NCI-H1436 (cell line): ENCODE data around the gene PCDHA5.
"Not testable (repeated sequence)": the region's sequence is repeated elsewhere in the genome, so short reads cannot be mapped to it uniquely, and the experiment has no call there.

ENCODE experiments used
- DNase-seq: peaks from one replicate; lab custom pipeline; 2025; lab: John Stamatoyannopoulos, UW

PCDHA5 gene

DNA sequence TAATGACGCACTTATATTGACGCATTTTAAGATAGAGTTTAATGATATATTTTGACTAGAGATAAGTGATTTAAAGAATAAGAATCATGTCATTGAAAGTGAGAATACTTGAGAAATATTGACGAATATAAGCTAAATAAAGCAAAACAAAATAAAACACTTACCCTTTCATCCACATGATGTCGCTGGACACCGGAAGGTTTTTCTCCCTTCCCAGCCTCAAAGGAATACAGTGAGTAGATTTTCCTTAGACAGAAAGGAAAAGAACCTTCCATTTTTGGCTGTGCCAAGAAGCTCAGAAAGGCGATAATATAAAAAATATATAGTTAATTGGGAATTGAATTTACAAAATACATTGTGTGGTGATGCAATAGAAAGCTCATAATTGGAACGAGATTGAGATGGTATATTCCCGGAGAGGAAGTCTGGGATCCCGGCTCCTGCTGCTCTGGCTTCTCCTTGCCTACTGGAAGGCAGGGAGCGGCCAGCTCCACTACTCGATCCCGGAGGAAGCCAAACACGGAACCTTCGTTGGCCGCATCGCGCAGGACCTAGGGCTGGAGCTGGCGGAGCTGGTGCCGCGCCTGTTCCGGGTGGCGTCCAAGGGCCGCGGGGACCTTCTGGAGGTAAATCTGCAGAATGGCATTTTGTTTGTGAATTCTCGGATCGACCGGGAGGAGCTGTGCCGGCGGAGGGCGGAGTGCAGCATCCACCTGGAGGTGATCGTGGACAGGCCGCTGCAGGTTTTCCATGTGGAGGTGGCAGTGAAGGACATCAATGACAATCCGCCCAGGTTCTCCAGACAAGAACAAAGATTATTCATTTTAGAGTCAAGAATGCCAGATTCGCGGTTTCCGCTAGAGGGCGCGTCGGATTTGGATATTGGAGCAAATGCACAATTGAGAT is at the start of gene PCDHA5:
TSS of gene PCDHA5 (plus strand) at position 239 of the 906 bp plus-strand sequence.
- peak; percentile 63 for DNase-seq

DNA sequence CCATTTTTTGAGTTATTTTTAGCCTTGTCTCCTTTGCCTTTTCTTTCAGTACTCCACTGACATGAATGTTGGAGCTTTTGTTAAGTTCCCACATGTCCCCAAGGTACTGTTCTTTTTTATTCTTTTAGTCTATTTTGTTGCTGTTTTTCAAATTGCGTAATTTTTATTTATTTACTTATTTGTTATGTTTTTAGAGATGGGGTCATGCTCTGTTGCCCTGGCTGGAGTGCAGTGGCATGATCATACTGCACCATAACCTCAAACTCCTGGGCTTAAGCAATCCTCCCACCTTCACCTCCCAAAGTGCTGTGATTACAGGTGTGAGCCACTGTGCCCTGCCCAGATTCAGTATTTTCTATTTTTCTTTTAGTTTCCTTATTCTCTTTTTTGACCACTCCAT is 40.9 kb upstream of the PCDHA5 start:
- no peak for DNase-seq

DNA sequence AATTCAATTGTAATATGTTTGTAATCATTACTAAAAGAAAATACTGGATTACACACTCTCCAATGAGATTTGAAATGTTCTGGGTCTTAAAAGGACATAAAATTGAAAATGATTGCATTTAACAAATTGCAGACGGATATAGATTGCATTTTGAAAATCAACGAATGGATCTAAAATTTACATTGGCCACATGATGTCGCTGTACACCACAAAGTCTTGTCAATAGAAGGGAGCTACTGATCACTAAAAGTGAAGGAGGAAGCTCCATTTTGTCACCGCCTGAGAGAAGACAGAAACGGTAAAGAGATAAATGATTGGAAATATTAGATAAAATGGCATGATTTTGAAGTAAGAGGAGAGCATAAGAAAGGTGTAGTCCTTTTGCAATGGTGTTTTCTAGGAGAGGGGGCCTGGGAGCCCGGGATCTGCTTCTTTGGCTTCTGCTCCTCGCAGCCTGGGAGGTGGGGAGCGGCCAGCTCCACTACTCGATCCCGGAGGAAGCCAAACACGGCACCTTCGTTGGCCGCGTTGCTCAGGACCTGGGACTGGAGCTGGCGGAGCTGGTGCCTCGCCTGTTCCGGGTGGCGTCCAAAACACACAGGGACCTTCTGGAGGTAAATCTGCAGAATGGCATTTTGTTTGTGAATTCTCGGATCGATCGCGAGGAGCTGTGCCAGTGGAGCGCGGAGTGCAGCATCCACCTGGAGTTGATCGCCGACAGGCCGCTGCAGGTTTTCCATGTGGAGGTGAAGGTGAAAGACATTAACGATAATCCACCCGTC is 35.3 kb upstream of the PCDHA5 start, which contains the start of gene PCDHA1:
TSS of gene PCDHA1 (plus strand) at position 236 of the 782 bp plus-strand sequence.
- DNase-seq, result no peak

DNA sequence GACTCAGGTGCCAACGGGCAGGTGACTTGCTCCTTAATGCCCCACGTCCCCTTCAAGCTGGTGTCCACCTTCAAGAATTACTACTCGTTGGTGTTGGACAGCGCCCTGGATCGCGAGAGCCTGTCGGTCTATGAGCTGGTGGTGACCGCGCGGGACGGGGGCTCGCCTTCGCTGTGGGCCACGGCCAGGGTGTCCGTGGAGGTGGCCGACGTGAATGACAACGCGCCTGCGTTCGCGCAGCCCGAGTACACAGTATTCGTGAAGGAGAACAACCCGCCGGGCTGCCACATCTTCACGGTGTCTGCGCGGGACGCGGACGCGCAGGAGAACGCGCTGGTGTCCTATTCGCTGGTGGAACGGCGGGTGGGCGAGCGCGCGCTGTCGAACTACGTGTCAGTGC is 34.0 kb upstream of the PCDHA5 start:
- not testable (repeated sequence) for DNase-seq

DNA sequence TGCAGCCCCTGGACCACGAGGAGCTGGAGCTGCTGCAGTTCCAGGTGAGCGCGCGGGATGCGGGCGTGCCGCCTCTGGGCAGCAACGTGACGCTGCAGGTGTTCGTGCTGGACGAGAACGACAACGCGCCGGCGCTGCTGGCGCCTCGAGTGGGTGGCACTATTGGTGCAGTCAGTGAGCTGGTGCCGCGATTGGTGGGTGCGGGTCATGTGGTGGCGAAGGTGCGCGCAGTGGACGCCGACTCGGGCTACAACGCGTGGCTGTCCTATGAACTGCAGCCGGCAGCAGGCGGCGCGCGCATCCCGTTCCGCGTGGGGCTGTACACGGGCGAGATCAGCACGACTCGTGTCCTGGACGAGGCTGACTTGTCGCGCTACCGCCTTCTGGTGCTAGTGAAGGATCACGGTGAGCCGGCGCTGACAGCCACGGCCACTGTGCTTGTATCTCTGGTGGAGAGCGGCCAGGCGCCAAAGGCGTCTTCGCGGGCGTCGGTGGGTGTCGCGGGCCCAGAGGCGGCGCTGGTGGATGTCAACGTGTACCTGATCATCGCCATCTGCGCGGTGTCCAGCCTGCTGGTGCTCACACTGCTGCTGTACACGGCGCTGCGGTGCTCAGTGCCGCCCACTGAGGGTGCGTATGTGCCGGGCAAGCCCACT is 33.4 kb upstream of the PCDHA5 start:
- DNase-seq, result not testable (repeated sequence)

DNA sequence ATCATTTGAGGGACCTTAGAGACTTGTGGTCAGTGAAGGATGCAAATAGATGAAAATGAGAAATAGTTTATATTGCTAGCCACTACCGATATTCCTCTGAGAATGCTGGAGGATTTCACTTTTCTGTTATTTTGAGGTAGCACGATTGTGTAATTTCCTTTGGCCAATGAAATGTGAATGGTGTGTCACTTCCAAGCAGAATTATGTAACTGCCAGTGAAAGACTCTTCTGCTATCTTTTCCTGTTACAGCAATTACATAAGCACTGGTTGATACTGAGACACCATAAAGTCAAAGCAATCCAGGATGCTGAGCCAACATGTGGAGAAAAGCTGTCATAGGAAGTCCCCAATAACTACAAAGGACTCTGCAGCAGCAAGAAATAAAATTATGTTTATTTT is 30.3 kb upstream of the PCDHA5 start:
- no peak for DNase-seq

DNA sequence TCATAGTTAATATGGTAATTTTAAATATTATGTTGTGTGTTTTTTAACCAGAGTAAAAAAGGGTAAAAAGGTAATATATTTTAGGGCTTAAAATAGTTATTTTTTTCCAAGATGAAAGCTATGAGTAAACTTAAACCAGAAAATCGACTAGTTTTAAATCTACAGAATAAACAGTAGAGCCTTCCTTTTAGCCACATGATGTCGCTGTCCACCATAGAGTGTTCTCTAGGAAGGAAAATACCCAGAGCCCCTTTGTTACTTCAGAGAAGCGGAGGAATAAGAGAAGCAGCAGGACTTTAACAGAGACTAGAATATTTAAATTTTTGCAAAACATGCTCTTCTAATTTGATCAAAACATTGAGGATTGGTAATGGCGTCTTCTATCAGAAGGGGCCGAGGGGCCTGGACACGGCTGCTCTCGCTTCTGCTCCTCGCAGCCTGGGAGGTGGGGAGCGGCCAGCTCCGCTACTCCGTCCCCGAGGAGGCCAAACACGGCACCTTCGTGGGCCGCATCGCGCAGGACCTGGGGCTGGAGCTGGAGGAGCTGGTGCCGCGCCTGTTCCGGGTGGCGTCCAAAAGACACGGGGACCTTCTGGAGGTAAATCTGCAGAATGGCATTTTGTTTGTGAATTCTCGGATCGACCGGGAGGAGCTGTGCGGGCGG is 26.7 kb upstream of the PCDHA5 start, which contains the start of gene PCDHA2:
TSS of gene PCDHA2 (plus strand) at position 258 of the 664 bp plus-strand sequence.
- no peak for DNase-seq

DNA sequence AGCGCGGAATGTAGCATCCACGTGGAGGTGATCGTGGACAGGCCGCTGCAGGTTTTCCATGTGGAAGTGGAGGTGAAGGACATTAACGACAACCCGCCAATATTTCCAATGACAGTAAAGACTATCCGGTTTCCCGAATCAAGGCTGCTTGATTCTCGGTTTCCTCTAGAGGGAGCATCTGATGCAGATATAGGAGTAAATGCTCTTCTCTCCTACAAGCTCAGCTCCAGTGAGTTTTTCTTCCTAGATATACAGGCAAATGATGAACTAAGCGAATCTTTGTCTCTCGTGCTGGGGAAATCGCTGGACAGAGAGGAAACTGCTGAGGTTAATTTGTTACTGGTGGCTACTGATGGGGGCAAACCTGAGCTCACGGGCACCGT is 26.2 kb upstream of the PCDHA5 start:
- no peak for DNase-seq

DNA sequence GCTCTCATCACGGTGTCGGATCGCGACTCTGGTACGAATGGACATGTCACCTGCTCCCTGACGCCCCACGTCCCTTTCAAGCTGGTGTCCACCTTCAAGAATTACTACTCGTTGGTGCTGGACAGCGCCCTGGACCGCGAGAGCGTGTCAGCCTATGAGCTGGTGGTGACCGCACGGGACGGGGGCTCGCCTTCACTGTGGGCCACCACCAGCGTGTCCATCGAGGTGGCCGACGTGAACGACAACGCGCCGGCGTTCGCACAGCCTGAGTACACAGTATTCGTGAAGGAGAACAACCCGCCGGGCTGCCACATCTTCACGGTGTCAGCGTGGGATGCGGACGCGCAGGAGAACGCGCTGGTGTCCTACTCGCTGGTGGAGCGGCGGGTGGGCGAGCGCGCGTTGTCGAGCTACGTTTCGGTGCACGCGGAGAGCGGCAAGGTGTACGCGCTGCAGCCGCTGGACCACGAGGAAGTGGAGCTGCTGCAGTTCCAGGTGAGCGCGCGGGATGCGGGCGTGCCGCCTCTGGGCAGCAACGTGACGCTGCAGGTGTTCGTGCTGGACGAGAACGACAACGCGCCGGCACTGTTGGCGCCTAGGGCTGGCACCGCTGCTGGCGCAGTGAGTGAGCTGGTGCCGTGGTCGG is 25.2 kb upstream of the PCDHA5 start:
- DNase-seq, result not testable (repeated sequence)

DNA sequence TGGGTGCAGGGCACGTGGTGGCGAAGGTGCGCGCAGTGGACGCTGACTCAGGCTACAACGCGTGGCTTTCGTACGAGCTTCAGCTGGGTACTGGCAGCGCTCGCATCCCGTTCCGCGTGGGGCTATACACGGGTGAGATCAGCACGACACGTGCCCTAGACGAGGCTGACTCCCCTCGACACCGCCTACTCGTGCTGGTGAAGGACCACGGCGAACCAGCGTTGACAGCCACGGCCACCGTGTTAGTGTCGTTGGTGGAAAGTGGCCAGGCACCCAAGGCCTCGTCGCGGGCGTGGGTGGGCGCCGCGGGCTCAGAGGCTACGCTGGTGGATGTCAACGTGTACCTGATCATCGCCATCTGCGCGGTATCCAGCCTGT is 24.7 kb upstream of the PCDHA5 start:
- DNase-seq, result no peak

DNA sequence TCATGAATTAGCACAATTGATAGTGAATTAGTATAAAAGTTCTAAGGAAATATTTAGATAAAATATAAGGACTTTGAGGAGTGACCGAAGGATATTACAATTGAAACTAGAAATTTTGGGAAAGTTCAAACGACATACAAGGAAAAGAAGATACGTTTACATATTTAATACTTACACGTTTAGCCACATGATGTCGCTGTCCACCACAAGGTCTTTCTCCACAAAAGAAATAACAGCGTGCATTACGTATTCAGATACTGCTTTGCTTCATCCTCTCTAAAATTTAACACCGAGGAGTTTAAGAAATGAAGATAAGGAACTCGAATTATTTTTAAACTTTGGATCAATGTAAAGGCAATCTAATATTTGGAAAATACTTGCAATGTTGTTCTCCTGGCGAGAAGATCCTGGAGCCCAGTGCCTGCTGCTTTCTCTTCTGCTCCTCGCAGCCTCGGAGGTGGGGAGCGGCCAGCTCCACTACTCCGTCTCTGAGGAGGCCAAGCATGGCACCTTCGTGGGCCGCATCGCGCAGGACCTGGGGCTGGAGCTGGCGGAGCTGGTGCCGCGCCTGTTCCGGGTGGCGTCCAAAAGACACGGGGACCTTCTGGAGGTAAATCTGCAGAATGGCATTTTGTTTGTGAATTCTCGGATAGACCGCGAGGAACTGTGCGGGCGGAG is 20.5 kb upstream of the PCDHA5 start, which contains the start of gene PCDHA3:
TSS of gene PCDHA3 (plus strand) at position 242 of the 678 bp plus-strand sequence.
- DNase-seq, result no peak

DNA sequence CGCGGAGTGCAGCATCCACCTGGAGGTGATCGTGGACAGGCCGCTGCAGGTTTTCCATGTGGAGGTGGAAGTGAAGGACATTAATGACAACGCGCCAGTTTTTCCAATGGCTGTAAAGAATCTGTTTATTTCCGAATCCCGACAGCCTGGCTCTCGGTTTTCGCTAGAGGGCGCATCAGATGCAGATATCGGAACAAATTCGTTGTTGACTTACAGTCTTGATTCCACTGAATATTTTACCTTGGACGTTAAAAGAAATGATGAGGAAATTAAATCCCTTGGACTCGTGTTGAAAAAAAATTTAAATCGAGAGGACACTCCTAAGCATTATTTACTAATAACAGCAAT is 19.9 kb upstream of the PCDHA5 start:
- DNase-seq, result no peak

DNA sequence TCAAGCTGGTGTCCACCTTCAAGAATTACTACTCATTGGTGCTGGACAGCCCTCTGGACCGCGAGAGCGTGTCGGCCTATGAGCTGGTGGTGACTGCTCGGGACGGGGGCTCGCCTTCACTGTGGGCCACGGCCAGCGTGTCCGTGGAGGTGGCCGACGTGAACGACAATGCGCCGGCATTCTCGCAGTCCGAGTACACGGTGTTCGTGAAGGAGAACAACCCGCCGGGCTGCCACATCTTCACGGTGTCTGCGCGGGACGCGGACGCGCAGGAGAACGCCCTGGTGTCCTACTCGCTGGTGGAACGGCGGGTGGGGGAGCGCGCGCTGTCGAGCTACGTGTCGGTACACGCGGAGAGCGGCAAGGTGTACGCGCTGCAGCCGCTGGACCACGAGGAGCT is 19.0 kb upstream of the PCDHA5 start:
- not testable (repeated sequence) for DNase-seq

DNA sequence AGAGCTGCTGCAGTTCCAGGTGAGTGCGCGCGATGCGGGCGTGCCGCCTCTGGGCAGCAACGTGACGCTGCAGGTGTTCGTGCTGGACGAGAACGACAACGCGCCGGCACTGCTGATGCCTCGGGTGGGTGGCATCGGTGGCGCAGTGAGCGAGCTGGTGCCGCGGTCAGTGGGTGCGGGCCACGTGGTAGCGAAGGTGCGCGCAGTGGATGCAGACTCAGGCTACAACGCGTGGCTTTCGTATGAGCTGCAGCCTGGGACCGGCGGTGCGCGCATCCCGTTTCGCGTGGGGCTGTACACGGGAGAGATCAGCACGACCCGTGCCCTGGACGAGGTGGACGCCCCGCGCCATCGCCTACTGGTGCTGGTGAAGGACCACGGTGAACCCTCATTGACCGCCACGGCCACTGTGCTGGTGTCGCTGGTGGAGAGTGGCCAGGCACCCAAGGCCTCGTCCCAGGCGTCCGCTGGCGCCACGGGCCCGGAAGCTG is 18.6 kb upstream of the PCDHA5 start:
- DNase-seq, result no peak

DNA sequence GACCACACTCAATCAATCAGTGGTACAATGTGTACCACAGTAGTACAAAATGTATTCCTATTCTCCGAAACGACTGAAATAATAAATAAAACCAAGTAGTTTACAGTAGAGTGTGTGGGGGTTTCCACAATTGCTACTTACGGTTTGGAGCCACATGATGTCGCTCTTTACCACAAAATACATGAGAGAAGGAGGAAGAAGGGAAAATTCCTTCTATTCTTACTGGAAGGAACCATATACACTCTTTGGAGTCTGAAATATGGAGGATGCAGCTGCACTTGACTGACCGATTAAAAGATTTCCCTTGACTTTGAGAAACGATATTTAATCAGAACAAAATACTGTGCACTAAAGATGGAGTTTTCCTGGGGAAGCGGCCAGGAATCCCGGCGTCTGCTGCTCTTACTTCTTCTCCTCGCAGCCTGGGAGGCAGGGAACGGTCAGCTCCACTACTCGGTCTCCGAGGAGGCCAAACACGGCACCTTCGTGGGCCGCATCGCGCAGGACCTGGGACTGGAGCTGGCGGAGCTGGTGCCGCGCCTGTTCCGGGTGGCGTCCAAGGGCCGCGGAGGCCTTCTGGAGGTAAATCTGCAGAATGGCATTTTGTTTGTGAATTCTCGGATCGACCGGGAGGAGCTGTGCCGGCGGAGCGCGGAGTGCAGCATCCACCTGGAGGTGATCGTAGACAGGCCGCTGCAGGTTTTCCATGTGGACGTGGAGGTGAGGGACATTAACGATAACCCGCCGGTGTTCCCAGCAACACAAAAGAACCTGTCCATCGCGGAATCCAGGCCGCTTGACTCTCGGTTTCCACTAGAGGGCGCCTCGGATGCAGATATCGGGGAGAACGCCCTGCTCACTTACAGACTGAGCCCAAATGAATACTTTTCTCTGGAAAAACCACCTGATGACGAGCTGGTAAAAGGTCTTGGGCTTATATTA is 14.3 kb upstream of the PCDHA5 start, which contains the start of gene PCDHA4:
TSS of gene PCDHA4 (plus strand) at position 235 of the 942 bp plus-strand sequence.
- peak; percentile 40 for DNase-seq

DNA sequence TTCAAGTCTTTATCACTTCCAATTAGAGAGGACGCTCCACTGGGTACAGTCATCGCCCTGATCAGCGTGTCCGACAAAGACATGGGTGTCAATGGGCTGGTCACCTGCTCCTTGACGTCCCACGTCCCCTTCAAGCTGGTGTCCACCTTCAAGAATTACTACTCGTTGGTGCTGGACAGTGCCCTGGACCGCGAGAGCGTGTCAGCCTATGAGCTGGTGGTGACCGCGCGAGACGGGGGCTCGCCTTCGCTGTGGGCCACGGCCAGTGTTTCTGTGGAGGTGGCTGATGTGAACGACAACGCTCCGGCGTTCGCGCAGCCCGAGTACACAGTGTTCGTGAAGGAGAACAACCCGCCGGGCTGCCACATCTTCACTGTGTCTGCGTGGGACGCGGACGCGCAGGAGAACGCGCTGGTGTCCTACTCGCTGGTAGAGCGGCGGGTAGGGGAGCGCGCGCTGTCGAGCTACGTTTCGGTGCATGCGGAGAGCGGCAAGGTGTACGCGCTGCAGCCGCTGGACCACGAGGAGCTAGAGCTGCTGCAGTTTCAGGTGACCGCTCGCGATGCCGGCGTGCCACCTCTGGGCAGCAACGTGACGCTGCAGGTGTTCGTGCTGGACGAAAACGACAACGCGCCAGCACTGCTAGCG is 13.0 kb upstream of the PCDHA5 start:
- not testable (repeated sequence) for DNase-seq

DNA sequence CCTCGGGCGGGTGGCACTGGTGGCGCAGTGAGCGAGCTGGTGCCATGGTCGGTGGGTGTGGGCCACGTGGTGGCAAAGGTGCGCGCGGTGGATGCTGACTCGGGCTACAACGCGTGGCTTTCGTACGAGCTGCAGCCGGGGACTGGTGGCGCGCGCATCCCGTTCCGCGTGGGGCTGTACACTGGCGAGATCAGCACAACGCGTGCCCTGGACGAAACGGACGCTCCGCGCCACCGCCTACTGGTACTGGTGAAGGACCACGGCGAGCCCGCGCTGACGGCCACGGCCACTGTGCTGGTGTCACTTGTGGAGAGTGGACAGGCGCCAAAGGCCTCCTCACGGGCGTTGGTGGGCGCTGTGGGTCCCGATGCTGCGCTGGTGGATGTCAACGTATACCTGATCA is 12.5 kb upstream of the PCDHA5 start:
- no peak for DNase-seq

DNA sequence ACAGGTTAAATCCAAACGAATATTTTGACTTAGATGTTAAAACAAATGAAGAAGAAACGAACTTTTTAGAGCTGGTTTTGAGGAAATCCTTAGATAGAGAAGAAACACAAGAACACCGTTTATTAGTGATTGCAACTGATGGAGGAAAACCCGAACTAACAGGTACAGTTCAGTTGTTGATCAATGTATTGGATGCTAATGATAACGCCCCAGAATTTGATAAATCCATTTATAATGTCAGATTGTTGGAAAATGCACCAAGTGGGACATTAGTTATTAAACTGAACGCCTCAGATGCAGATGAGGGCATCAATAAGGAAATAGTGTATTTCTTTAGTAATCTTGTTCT is 842 bp downstream of the PCDHA5 start:
- DNase-seq, result no peak

DNA sequence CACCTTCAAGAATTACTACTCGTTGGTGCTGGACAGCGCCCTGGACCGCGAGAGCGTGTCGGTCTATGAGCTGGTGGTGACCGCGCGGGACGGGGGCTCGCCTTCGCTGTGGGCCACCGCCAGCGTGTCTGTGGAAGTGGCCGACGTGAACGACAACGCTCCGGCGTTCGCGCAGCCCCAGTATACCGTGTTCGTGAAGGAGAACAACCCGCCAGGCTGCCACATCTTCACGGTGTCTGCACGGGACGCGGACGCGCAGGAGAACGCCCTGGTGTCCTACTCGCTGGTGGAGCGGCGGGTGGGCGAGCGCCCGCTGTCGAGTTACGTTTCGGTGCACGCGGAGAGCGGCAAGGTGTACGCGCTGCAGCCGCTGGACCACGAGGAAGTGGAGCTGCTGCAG is 1.6 kb downstream of the PCDHA5 start:
- not testable (repeated sequence) for DNase-seq
